Epithelial cell of esophagus (primary cell): ENCODE measurements around the gene HTRA1.

Experiments used
- DNase-seq: peaks from one replicate; pipeline ENCODE4 v3.0.0; 2010; ENCODE audit warnings: low read depth
- H3K4me3 ChIP-seq: 2 replicates; pipeline ENCODE4 v1.5.1; 2011; ENCODE audit warnings: mild to moderate bottlenecking, low read length, control low read depth
- TF ChIP-seq, protein P1 (sequence below): IDR thresholded peaks from 2 replicates; pipeline ENCODE4 v1.5.1; 2011; ENCODE audit warnings: low read depth, mild to moderate bottlenecking, low read length, control low read depth, inconsistent platforms; ENCODE audit not compliant: insufficient read depth; ENCODE audit errors: missing control alignments

HTRA1 gene

GRCh38 chr10:122477436-122477835 lies 16.1 kb downstream of the HTRA1 start:
- TF ChIP-seq, protein P1, sequence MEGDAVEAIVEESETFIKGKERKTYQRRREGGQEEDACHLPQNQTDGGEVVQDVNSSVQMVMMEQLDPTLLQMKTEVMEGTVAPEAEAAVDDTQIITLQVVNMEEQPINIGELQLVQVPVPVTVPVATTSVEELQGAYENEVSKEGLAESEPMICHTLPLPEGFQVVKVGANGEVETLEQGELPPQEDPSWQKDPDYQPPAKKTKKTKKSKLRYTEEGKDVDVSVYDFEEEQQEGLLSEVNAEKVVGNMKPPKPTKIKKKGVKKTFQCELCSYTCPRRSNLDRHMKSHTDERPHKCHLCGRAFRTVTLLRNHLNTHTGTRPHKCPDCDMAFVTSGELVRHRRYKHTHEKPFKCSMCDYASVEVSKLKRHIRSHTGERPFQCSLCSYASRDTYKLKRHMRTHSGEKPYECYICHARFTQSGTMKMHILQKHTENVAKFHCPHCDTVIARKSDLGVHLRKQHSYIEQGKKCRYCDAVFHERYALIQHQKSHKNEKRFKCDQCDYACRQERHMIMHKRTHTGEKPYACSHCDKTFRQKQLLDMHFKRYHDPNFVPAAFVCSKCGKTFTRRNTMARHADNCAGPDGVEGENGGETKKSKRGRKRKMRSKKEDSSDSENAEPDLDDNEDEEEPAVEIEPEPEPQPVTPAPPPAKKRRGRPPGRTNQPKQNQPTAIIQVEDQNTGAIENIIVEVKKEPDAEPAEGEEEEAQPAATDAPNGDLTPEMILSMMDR, result no peak
- DNase-seq, result no peak
- H3K4me3 ChIP-seq, result no peak overlapping the region

DNA sequence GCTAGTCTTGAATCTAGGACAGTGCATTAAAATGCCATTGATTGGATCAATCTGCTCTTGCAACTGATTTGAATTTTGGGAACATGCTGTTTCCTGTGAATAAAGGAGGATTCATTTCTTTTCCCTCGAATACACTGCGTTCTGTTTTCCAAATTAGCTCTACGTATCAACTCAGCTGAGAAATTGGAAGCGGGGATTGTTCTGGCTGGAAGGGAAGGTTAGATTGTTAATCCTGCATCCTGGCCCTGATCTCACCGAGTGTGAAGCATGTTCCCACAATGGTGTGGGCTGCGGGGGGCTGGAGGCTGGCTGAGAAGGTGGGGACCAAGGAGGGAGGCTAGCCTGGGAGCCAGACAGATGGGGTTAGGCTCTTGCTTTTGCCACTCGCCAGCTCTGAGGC lies 17.6 kb downstream of the HTRA1 start:
- no peak overlapping the region for H3K4me3 ChIP-seq
- TF ChIP-seq, protein P1, result no peak
- DNase-seq, result no peak

DNA sequence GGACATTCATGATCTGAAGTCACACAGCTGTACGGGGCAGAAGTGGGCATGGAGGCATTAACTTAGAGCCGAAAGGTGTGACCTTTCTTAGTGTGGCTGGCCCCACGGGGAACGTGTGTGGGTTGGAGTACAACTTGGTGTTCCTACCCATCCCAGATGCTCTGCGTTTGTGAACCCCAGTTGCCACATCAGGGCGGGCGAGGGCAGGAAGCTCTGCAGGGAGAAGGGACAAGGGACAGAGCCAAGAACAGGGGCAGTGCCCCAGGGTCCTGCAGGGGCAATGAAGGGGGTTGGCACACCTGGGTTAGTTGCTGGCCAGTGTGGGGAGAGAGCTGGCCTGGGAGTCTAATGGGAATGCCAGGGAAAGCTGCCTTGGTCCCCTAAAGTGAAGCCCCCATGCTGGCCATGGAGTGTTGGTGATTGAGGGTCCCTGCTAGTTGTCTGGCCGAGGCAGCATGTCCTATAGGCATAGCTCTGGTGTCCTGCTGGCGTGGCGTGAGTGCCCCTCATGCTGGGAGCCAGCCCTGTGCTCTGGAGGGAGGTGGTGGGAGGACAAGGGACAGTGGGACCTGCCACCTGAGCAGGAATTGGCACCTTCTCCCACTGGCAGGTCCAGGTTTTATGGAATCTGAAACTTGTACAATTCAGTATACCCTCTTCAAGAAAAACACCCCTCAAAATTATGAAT lies 18.9 kb downstream of the HTRA1 start:
- TF ChIP-seq, protein P1, result no peak
- no peak overlapping the region for H3K4me3 ChIP-seq
- no peak for DNase-seq

GRCh38 chr10:122481296-122482056 lies 20.1 kb downstream of the HTRA1 start:
- TF ChIP-seq, protein P1, result no peak
- no peak overlapping the region for H3K4me3 ChIP-seq
- no peak for DNase-seq

DNA sequence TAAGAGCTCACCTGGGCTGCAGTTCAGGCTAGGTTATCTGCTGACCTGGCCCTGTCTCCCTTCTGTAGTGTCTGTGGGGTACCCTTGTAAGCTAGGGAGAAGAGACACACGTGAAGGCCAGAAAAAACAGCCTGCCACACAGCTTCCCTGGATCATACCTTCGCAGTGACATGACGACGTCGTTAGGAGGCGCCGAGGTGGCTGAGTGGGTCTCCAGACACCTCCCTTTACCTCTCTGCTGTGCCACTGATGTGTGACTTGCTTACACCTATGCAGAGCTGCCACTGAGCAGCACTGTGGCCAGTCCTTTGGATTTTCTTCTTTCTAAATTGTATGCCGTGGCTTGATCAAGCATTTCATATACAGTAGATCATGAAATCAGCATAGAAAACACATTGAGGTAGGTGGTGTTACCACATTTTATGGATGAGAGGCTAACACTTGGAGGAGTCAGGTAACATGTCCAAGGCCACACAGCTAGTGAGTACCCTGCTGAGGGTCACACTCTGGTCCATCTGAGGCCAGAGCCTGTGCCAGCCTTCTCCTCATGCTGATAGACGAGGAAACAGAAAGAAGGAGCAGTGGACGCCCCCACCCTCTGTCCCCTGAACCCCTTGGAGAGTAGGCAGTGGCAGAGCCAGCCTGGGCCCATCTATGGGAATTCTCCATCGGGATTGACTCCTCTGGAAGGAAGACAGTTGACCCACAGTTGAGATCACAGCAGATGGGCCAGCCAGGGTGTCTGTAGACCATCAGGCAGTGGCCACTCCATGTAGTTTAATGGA lies 23.1 kb downstream of the HTRA1 start:
- TF ChIP-seq, protein P1, result no peak
- no peak overlapping the region for H3K4me3 ChIP-seq
- DNase-seq, result no peak

- no peak for DNase-seq
- TF ChIP-seq, protein P1, result no peak
Observed at GRCh38 chr10:122485670-122486069, 24.3 kb downstream of the HTRA1 start.

More at GRCh38 chr10:122485670-122486069, 24.3 kb downstream of the HTRA1 start:
- H3K4me3 ChIP-seq, result no peak overlapping the region
